Measurements from ENCODE around the gene TOGARAM2.

DNA sequence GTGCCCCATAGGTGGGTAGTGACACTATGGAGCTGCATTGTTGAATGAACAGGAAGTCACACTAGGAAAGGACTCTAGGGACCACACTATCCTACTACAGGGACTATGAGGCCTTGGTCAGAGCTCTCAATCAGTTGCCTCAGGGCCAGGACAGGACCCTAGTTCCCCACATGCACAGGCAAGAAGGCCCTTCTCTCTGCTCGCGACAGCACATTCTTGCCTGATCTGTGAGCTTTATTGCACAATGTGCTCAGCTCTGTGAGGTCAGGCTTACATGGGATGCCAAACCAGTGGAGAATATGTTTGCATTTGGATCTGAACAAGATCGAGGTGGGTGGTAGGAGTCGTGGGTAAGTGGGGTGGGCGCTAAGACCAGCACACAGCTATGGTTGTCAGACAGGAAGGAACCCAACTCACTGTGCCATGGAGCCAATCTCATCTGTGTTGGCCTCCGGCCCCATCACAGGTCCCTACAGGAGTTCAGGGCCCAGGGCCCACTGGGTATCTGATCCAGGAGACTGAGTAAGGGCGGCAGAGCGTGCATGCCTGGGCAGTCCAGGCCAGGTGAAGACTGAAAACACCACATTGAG is 85.3 kb downstream of the TOGARAM2 start:
- TF ChIP-seq EP300 (IDR thresholded peaks at IDR 0.05; ENCODE audit: borderline replicate concordance in 1 of 2, control insufficient read depth in 1 of 2, low read depth in 2 of 2, low read length in 2 of 2) (no peak), HDAC6 (IDR thresholded peaks at IDR 0.05; ENCODE audit: unreplicated experiment) (no peak)
- TF ChIP-seq, protein P1, sequence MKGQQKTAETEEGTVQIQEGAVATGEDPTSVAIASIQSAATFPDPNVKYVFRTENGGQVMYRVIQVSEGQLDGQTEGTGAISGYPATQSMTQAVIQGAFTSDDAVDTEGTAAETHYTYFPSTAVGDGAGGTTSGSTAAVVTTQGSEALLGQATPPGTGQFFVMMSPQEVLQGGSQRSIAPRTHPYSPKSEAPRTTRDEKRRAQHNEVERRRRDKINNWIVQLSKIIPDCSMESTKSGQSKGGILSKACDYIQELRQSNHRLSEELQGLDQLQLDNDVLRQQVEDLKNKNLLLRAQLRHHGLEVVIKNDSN (IDR thresholded peaks at IDR 0.05; ENCODE audit: borderline replicate concordance, extremely low read length, insufficient read depth, low read depth, low read length), result no peak
- TF ChIP-seq, protein P2, sequence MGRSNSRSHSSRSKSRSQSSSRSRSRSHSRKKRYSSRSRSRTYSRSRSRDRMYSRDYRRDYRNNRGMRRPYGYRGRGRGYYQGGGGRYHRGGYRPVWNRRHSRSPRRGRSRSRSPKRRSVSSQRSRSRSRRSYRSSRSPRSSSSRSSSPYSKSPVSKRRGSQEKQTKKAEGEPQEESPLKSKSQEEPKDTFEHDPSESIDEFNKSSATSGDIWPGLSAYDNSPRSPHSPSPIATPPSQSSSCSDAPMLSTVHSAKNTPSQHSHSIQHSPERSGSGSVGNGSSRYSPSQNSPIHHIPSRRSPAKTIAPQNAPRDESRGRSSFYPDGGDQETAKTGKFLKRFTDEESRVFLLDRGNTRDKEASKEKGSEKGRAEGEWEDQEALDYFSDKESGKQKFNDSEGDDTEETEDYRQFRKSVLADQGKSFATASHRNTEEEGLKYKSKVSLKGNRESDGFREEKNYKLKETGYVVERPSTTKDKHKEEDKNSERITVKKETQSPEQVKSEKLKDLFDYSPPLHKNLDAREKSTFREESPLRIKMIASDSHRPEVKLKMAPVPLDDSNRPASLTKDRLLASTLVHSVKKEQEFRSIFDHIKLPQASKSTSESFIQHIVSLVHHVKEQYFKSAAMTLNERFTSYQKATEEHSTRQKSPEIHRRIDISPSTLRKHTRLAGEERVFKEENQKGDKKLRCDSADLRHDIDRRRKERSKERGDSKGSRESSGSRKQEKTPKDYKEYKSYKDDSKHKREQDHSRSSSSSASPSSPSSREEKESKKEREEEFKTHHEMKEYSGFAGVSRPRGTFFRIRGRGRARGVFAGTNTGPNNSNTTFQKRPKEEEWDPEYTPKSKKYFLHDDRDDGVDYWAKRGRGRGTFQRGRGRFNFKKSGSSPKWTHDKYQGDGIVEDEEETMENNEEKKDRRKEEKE (IDR thresholded peaks at IDR 0.05), result no peak
- TF ChIP-seq, protein P3, sequence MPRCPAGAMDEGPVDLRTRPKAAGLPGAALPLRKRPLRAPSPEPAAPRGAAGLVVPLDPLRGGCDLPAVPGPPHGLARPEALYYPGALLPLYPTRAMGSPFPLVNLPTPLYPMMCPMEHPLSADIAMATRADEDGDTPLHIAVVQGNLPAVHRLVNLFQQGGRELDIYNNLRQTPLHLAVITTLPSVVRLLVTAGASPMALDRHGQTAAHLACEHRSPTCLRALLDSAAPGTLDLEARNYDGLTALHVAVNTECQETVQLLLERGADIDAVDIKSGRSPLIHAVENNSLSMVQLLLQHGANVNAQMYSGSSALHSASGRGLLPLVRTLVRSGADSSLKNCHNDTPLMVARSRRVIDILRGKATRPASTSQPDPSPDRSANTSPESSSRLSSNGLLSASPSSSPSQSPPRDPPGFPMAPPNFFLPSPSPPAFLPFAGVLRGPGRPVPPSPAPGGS (IDR thresholded peaks at IDR 0.05; ENCODE audit: borderline replicate concordance, insufficient read depth, low read depth, low read length, poor library complexity, severe bottlenecking), result no peak
- TF ChIP-seq, protein P4, sequence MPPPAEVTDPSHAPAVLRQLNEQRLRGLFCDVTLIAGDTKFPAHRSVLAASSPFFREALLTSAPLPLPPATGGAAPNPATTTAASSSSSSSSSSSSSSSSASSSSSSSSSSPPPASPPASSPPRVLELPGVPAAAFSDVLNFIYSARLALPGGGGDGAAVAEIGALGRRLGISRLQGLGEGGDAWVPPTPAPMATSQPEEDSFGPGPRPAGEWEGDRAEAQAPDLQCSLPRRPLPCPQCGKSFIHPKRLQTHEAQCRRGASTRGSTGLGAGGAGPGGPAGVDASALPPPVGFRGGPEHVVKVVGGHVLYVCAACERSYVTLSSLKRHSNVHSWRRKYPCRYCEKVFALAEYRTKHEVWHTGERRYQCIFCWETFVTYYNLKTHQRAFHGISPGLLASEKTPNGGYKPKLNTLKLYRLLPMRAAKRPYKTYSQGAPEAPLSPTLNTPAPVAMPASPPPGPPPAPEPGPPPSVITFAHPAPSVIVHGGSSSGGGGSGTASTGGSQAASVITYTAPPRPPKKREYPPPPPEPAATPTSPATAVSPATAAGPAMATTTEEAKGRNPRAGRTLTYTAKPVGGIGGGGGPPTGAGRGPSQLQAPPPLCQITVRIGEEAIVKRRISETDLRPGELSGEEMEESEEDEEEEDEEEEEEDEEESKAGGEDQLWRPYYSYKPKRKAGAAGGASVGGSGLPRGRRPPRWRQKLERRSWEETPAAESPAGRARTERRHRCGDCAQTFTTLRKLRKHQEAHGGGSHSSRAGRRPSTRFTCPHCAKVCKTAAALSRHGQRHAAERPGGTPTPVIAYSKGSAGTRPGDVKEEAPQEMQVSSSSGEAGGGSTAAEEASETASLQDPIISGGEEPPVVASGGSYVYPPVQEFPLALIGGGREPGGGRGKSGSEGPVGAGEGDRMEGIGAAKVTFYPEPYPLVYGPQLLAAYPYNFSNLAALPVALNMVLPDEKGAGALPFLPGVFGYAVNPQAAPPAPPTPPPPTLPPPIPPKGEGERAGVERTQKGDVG (CRISPR knock-in tag; IDR thresholded peaks at IDR 0.05), result no peak
- TF ChIP-seq, protein P5, sequence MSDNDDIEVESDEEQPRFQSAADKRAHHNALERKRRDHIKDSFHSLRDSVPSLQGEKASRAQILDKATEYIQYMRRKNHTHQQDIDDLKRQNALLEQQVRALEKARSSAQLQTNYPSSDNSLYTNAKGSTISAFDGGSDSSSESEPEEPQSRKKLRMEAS (IDR thresholded peaks at IDR 0.05; ENCODE audit: low read depth, low read length), result no peak
